ENCODE data around the gene C1orf87. TPM values are rescaled to one million over a fixed set of nuclear protein-coding genes. Genes with fewer than 3 reads are reported as not detected.

The C1orf87 gene
- total and polyA plus RNA-seq, 9 donors, result 0.31 to 1.2 (median 0.71) TPM

DNA sequence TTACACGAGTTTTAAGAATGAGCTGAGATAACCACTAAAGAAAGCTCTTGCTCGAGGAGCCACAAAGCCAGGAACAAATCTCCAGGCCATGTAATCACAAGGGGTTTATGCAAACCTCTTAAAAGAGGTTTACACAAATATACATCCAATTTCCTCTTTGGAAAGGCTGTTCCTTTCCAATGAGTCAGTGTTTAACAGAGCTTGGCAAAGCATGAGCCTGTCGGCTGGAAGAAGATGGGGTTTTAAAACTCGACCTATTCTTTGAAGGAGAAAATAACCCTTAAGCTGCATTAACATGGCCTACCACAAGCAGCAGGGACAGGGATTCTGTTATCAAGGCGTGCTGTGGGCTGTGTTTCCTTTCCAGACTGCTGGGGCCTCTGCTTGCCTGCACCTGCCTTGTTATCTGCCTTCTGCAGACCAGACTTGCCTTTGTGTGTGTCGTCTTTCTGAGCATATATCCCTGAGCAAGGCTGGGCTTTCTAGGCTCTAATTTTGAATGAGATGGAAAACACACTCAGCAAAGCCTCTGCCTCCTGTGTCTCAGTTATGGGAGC lies 106.4 kb downstream of the C1orf87 start:
- WGBS (ENCODE audit: insufficient coverage), result 20% methylated on average over 2 of the region's 6 CpGs
- DNase-seq, result peak; percentile 80
- H3K36me3 ChIP-seq (ENCODE audit: control insufficient read depth, insufficient read depth, low read length), result no peaks in the 10 kb centered on the region
- no peaks in the 10 kb centered on the region for H3K27me3 ChIP-seq (ENCODE audit: control insufficient read depth, insufficient read depth, low read length)
- peaks cover 15% of the 10 kb centered on the region for H3K4me1 ChIP-seq (ENCODE audit: control insufficient read depth, insufficient read depth, low read length)
- no peak overlapping the region for H3K4me3 ChIP-seq (ENCODE audit: low read length)
- no peaks in the 10 kb centered on the region for H3K9me3 ChIP-seq (replicated peaks; ENCODE audit: control insufficient read depth, low read depth, low read length)
- H3K27ac ChIP-seq (ENCODE audit: low read length), result peak overlapping the region; percentile 1

DNA sequence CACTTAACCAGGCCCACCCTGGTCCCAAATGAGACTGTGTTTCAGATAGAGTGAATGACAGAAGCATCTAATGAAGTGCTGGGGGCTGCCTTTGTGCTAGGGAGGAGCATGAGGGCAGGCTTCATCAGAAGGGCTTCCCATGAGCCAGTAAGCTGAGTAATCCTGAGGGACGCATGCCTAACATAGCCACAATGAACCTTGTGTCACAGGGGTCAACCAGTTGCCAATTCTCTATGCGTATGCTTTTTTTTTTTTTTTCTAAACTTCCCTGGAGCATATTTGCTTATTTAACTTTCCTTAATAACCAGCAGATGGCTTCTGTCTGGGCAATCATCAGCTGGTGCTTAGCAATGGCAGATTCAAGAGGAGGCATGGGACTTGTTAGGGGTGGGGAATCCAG lies 121.5 kb downstream of the C1orf87 start:
- no peaks in the 10 kb centered on the region for H3K4me1 ChIP-seq (ENCODE audit: control insufficient read depth, insufficient read depth, low read length)
- no peak overlapping the region for H3K4me3 ChIP-seq (ENCODE audit: low read length)
- H3K9me3 ChIP-seq (replicated peaks; ENCODE audit: control insufficient read depth, low read depth, low read length), result no peaks in the 10 kb centered on the region
- H3K36me3 ChIP-seq (ENCODE audit: control insufficient read depth, insufficient read depth, low read length), result no peaks in the 10 kb centered on the region
- no peak for DNase-seq
- 100% methylated on average over 1 of the region's 2 CpGs for WGBS (ENCODE audit: insufficient coverage)
- H3K27me3 ChIP-seq (ENCODE audit: control insufficient read depth, insufficient read depth, low read length), result no peaks in the 10 kb centered on the region
- no peak overlapping the region for H3K27ac ChIP-seq (ENCODE audit: low read length)

DNA sequence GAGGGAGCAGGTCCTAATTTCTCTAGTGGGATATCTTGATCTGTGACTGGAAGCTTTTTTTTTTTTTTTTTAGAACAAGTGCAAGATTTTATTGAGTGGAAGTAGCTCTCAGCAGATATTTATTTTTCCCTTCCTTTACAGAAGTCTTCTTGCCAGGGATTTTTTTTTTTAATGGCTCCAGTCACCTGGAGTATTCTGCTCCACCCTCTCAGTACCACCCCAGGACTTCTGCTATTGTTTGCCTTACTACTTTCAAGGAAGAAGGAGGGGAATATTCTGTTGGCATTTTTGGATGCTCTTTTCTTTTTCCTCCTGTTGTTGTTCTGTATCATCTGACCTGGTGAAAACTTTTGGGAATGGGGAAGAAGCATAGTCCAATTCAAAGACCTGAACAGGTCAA lies 123.9 kb downstream of the C1orf87 start:
- H3K27ac ChIP-seq (ENCODE audit: low read length), result no peak overlapping the region
- no peaks in the 10 kb centered on the region for H3K9me3 ChIP-seq (replicated peaks; ENCODE audit: control insufficient read depth, low read depth, low read length)
- no peak for DNase-seq
- no peaks in the 10 kb centered on the region for H3K4me1 ChIP-seq (ENCODE audit: control insufficient read depth, insufficient read depth, low read length)
- H3K4me3 ChIP-seq (ENCODE audit: low read length), result no peak overlapping the region
- H3K27me3 ChIP-seq (ENCODE audit: control insufficient read depth, insufficient read depth, low read length), result no peaks in the 10 kb centered on the region
- no peaks in the 10 kb centered on the region for H3K36me3 ChIP-seq (ENCODE audit: control insufficient read depth, insufficient read depth, low read length)

DNA sequence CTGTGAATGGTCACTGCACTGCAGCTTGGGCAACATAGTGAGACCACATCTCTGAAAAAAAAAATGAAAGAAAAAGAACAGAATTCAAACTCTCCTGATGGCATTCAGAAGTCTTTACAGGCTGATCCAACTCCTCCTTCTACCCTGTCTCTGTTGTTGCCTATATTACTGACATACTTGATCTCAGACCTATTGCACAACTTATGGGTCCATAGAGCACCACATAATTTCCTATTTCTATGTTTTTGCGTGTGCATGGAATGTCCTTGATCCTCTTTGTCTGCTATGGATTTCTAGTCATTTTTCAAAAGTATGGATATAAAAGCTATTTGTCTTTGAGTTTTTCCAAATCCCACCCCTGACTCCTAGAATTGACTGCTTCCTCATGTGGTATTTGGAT lies 124.6 kb downstream of the C1orf87 start:
- WGBS (ENCODE audit: insufficient coverage), result no CpG with 5 or more reads among the region's 1 CpG
- no peaks in the 10 kb centered on the region for H3K27me3 ChIP-seq (ENCODE audit: control insufficient read depth, insufficient read depth, low read length)
- H3K4me3 ChIP-seq (ENCODE audit: low read length), result no peak overlapping the region

DNA sequence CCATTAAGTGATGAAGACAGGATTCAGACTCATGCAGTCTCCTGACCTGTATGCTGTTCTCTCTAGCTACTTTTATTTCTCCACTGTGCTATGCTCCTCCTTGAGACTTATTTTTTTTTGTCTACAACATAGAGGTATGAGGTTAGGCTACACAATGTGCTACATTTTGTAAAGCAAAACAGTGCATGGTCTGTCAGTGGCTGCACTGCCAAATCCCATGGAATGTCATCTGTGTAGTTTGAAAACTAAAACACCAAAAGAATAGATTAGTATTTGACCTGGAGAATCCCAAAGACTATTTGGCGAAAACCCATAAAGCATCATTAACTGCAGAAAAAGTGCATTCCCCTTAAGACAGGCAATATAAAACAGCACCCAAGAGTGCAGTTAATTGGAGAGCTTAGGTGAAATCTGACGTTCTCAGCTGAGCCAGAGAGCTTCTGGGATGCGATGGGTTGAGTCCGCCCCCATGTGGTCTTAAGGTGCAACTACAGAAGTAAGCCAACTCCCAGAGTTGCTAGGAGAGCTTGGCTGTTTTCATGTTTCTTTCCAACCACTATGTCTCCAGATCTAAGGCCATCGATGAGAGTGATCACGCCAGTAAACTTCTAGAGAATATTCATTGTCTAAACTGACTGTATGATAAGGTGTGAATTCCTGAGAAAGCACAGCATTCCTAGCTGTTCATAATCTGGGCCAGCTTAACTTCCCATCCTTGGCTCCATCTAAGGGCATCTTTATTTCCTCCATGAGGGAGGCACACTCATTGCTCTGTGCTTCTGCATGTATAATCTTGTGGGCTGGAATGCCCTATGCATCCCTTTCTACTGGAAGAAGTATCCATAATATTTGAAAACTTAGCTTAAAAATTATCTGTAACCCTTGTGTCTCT lies 126.3 kb downstream of the C1orf87 start:
- 0% methylated on average over 1 of the region's 6 CpGs for WGBS (ENCODE audit: insufficient coverage)
- no peak overlapping the region for H3K27ac ChIP-seq (ENCODE audit: low read length)
- H3K9me3 ChIP-seq (replicated peaks; ENCODE audit: control insufficient read depth, low read depth, low read length), result no peaks in the 10 kb centered on the region
- H3K27me3 ChIP-seq (ENCODE audit: control insufficient read depth, insufficient read depth, low read length), result no peaks in the 10 kb centered on the region
- no peak overlapping the region for H3K4me3 ChIP-seq (ENCODE audit: low read length)
- no peaks in the 10 kb centered on the region for H3K4me1 ChIP-seq (ENCODE audit: control insufficient read depth, insufficient read depth, low read length)
- DNase-seq, result peak; percentile 78
- H3K36me3 ChIP-seq (ENCODE audit: control insufficient read depth, insufficient read depth, low read length), result no peaks in the 10 kb centered on the region

More for the DNA sequence above, 124.6 kb downstream of the C1orf87 start:
- no peak for DNase-seq
- H3K36me3 ChIP-seq (ENCODE audit: control insufficient read depth, insufficient read depth, low read length), result no peaks in the 10 kb centered on the region
- H3K9me3 ChIP-seq (replicated peaks; ENCODE audit: control insufficient read depth, low read depth, low read length), result no peaks in the 10 kb centered on the region
- H3K4me1 ChIP-seq (ENCODE audit: control insufficient read depth, insufficient read depth, low read length), result no peaks in the 10 kb centered on the region
- no peak overlapping the region for H3K27ac ChIP-seq (ENCODE audit: low read length)

DNA sequence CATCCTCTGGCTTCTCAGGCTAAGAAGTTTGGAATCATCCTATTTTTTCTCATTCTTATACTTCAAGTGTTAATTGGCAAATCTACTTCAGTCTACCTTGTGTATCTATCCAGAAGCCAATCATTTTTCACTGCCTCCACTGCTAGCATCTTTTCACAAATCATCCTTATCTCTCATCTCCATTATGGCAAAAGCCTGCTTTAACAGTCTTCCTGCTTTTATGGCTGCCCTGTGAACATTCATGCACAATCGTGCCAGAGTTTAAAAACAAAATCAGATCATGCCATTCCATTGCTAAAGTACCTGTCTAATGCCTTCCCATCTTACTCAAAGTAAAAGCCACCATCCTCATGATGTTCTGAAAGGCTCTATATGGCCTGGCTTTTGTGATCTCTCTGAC lies 127.8 kb downstream of the C1orf87 start:
- H3K36me3 ChIP-seq (ENCODE audit: control insufficient read depth, insufficient read depth, low read length), result no peaks in the 10 kb centered on the region
- no peak overlapping the region for H3K4me3 ChIP-seq (ENCODE audit: low read length)
- no peak for DNase-seq
- H3K27me3 ChIP-seq (ENCODE audit: control insufficient read depth, insufficient read depth, low read length), result no peaks in the 10 kb centered on the region
- H3K27ac ChIP-seq (ENCODE audit: low read length), result no peak overlapping the region
- no peaks in the 10 kb centered on the region for H3K9me3 ChIP-seq (replicated peaks; ENCODE audit: control insufficient read depth, low read depth, low read length)
- WGBS (ENCODE audit: insufficient coverage), result 15% methylated on average over 1 of the region's 1 CpG
- no peaks in the 10 kb centered on the region for H3K4me1 ChIP-seq (ENCODE audit: control insufficient read depth, insufficient read depth, low read length)

Other genes starting within 250 kb of the C1orf87 start
- 50.6 TPM for gene CYP2J2, start 147.0 kb downstream of the C1orf87 start, total RNA-seq
- gene CYP2J2, start 147.0 kb downstream of the C1orf87 start, polyA plus RNA-seq (ENCODE audit: insufficient read depth in 1 of 8, insufficient read length in 8 of 8, low replicate concordance in 1 of 8), result 10 to 100 TPM; 32.1 to 74.1 (median 53.5) TPM

All from muscle of leg (tissue), 11 donors.